ENCODE results near the gene ELFN2.

The ELFN2 gene

GRCh38 chr22:37418627-37419369 lies 8.5 kb downstream of the ELFN2 start:
- Histone ChIP-seq H4K91ac (ENCODE audit: low read depth, low read length) (no peak overlapping the region), H3K23ac (ENCODE audit: low read length) (no peak overlapping the region), H2BK120ac (ENCODE audit: insufficient read depth, low read length, poor library complexity) (no peak overlapping the region), H4K8ac (ENCODE audit: low read depth, low read length) (no peak overlapping the region), H3K27me3 (ENCODE audit: insufficient read depth, low read length) (peaks cover 33% of the 10 kb centered on the region), H3K79me1 (ENCODE audit: low read length) (no peaks in the 10 kb centered on the region), H3K79me2 (ENCODE audit: control insufficient read depth, insufficient read depth, low read length, poor library complexity) (no peaks in the 10 kb centered on the region), H3K18ac (ENCODE audit: low read length) (no peak overlapping the region), H3K9me3 (ENCODE audit: insufficient read depth, low read depth, low read length) (peaks cover 11% of the 10 kb centered on the region), H3K4me3 (ENCODE audit: low read depth, low read length) (no peak overlapping the region), H2AFZ (ENCODE audit: insufficient read depth, low read length, poor library complexity) (no peak overlapping the region), H3K4me2 (ENCODE audit: low read length) (no peak overlapping the region), H3K9ac (ENCODE audit: low read length) (no peak overlapping the region), H2AK5ac (ENCODE audit: low read length) (no peak overlapping the region), H3K4ac (ENCODE audit: low read depth, low read length) (no peak overlapping the region), H3K27ac (ENCODE audit: low read depth, low read length) (no peak overlapping the region), H3K14ac (ENCODE audit: low read length) (no peak overlapping the region), H2BK12ac (ENCODE audit: low read length) (no peak overlapping the region), H2BK5ac (ENCODE audit: low read depth, low read length, poor library complexity) (no peak overlapping the region), H4K12ac (ENCODE audit: low read depth, low read length) (no peak overlapping the region), H3K4me1 (ENCODE audit: control insufficient read depth in 1 of 2, insufficient read depth in 2 of 2, low read length in 2 of 2) (no peaks in the 10 kb centered on the region), H3K36me3 (ENCODE audit: control insufficient read depth in 1 of 2, insufficient read depth in 2 of 2, low read length in 2 of 2) (no peaks in the 10 kb centered on the region)
- DNase-seq: no peak
- WGBS (ENCODE audit: extremely low coverage, insufficient coverage, insufficient read length): no CpG with 5 or more reads among the region's 28 CpGs

- Histone ChIP-seq H3K79me1 (ENCODE audit: low read length) (no peaks in the 10 kb centered on the region), H2AK5ac (ENCODE audit: low read length) (no peak overlapping the region), H3K79me2 (ENCODE audit: control insufficient read depth, insufficient read depth, low read length, poor library complexity) (no peaks in the 10 kb centered on the region), H2AFZ (ENCODE audit: insufficient read depth, low read length, poor library complexity) (no peak overlapping the region), H3K4me1 (ENCODE audit: control insufficient read depth in 1 of 2, insufficient read depth in 2 of 2, low read length in 2 of 2) (no peaks in the 10 kb centered on the region), H3K36me3 (ENCODE audit: control insufficient read depth in 1 of 2, insufficient read depth in 2 of 2, low read length in 2 of 2) (no peaks in the 10 kb centered on the region), H2BK5ac (ENCODE audit: low read depth, low read length, poor library complexity) (no peak overlapping the region), H4K91ac (ENCODE audit: low read depth, low read length) (no peak overlapping the region), H3K4me3 (ENCODE audit: low read depth, low read length) (no peak overlapping the region), H3K9me3 (ENCODE audit: insufficient read depth, low read depth, low read length) (peaks cover 11% of the 10 kb centered on the region), H4K8ac (ENCODE audit: low read depth, low read length) (no peak overlapping the region), H3K27me3 (ENCODE audit: insufficient read depth, low read length) (peaks cover 33% of the 10 kb centered on the region), H2BK120ac (ENCODE audit: insufficient read depth, low read length, poor library complexity) (no peak overlapping the region), H4K12ac (ENCODE audit: low read depth, low read length) (no peak overlapping the region), H3K4me2 (ENCODE audit: low read length) (no peak overlapping the region), H3K27ac (ENCODE audit: low read depth, low read length) (no peak overlapping the region), H3K23ac (ENCODE audit: low read length) (no peak overlapping the region), H3K4ac (ENCODE audit: low read depth, low read length) (no peak overlapping the region), H2BK12ac (ENCODE audit: low read length) (no peak overlapping the region), H3K9ac (ENCODE audit: low read length) (no peak overlapping the region), H3K14ac (ENCODE audit: low read length) (no peak overlapping the region), H3K18ac (ENCODE audit: low read length) (no peak overlapping the region)
- DNase-seq: no peak
- no CpG with 5 or more reads among the region's 8 CpGs for WGBS (ENCODE audit: extremely low coverage, insufficient coverage, insufficient read length)
Measured at GRCh38 chr22:37417677-37418348, 9.5 kb downstream of the ELFN2 start.

DNA sequence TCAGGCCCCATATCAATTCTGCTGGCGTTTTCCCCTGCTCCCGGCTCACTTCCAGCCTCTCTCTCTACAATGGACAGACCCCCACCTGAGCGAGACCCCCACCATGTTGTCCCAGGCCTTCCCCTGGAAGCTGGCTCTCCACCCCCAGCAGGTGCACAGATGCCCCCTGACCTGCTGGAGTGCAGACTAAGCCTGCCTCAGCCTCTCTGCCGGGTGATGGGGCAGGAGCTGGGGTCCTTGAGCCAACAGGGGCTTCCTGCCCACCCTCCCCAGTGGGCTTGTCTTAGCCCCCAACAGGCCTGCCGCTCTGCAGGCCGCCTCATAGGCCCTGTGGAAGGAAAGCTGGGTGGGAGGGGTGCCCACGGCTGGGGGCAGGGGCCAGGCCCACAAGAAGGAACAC lies 10.0 kb downstream of the ELFN2 start:
- Histone ChIP-seq H4K8ac (ENCODE audit: low read depth, low read length) (no peak overlapping the region), H3K23ac (ENCODE audit: low read length) (no peak overlapping the region), H2AK5ac (ENCODE audit: low read length) (no peak overlapping the region), H3K9me3 (ENCODE audit: insufficient read depth, low read depth, low read length) (peaks cover 11% of the 10 kb centered on the region), H3K4me2 (ENCODE audit: low read length) (no peak overlapping the region), H3K4me1 (ENCODE audit: control insufficient read depth in 1 of 2, insufficient read depth in 2 of 2, low read length in 2 of 2) (no peaks in the 10 kb centered on the region), H2AFZ (ENCODE audit: insufficient read depth, low read length, poor library complexity) (no peak overlapping the region), H3K14ac (ENCODE audit: low read length) (no peak overlapping the region), H2BK12ac (ENCODE audit: low read length) (no peak overlapping the region), H3K27me3 (ENCODE audit: insufficient read depth, low read length) (peaks cover 33% of the 10 kb centered on the region), H4K91ac (ENCODE audit: low read depth, low read length) (no peak overlapping the region), H3K79me2 (ENCODE audit: control insufficient read depth, insufficient read depth, low read length, poor library complexity) (no peaks in the 10 kb centered on the region), H3K27ac (ENCODE audit: low read depth, low read length) (no peak overlapping the region), H2BK120ac (ENCODE audit: insufficient read depth, low read length, poor library complexity) (no peak overlapping the region), H3K9ac (ENCODE audit: low read length) (no peak overlapping the region), H3K79me1 (ENCODE audit: low read length) (no peaks in the 10 kb centered on the region), H2BK5ac (ENCODE audit: low read depth, low read length, poor library complexity) (no peak overlapping the region), H4K12ac (ENCODE audit: low read depth, low read length) (no peak overlapping the region), H3K4ac (ENCODE audit: low read depth, low read length) (no peak overlapping the region), H3K4me3 (ENCODE audit: low read depth, low read length) (no peak overlapping the region), H3K18ac (ENCODE audit: low read length) (no peak overlapping the region), H3K36me3 (ENCODE audit: control insufficient read depth in 1 of 2, insufficient read depth in 2 of 2, low read length in 2 of 2) (no peaks in the 10 kb centered on the region)
- no CpG with 5 or more reads among the region's 7 CpGs for WGBS (ENCODE audit: extremely low coverage, insufficient coverage, insufficient read length)
- DNase-seq: no peak

GRCh38 chr22:37416827-37417226 lies 10.5 kb downstream of the ELFN2 start:
- Histone ChIP-seq H4K12ac (ENCODE audit: low read depth, low read length) (no peak overlapping the region), H3K79me1 (ENCODE audit: low read length) (no peaks in the 10 kb centered on the region), H3K4ac (ENCODE audit: low read depth, low read length) (no peak overlapping the region), H3K9me3 (ENCODE audit: insufficient read depth, low read depth, low read length) (peaks cover 11% of the 10 kb centered on the region), H2BK120ac (ENCODE audit: insufficient read depth, low read length, poor library complexity) (no peak overlapping the region), H2BK12ac (ENCODE audit: low read length) (no peak overlapping the region), H2AFZ (ENCODE audit: insufficient read depth, low read length, poor library complexity) (no peak overlapping the region), H3K14ac (ENCODE audit: low read length) (no peak overlapping the region), H2AK5ac (ENCODE audit: low read length) (no peak overlapping the region), H3K4me1 (ENCODE audit: control insufficient read depth in 1 of 2, insufficient read depth in 2 of 2, low read length in 2 of 2) (no peaks in the 10 kb centered on the region), H3K27me3 (ENCODE audit: insufficient read depth, low read length) (peaks cover 29% of the 10 kb centered on the region), H4K91ac (ENCODE audit: low read depth, low read length) (no peak overlapping the region), H3K23ac (ENCODE audit: low read length) (no peak overlapping the region), H3K79me2 (ENCODE audit: control insufficient read depth, insufficient read depth, low read length, poor library complexity) (no peaks in the 10 kb centered on the region), H2BK5ac (ENCODE audit: low read depth, low read length, poor library complexity) (no peak overlapping the region), H3K27ac (ENCODE audit: low read depth, low read length) (no peak overlapping the region), H3K36me3 (ENCODE audit: control insufficient read depth in 1 of 2, insufficient read depth in 2 of 2, low read length in 2 of 2) (no peaks in the 10 kb centered on the region), H4K8ac (ENCODE audit: low read depth, low read length) (no peak overlapping the region), H3K4me2 (ENCODE audit: low read length) (no peak overlapping the region), H3K9ac (ENCODE audit: low read length) (no peak overlapping the region), H3K4me3 (ENCODE audit: low read depth, low read length) (no peak overlapping the region), H3K18ac (ENCODE audit: low read length) (no peak overlapping the region)
- no peak for DNase-seq
- no CpG with 5 or more reads among the region's 14 CpGs for WGBS (ENCODE audit: extremely low coverage, insufficient coverage, insufficient read length)

Measured in trophoblast cell (in vitro differentiated cells and primary cell).